Adrenal gland (tissue), 12 donors: Measurements from ENCODE around the gene FARS2. TPM values are rescaled to one million over a fixed set of nuclear protein-coding genes. Genes with fewer than 3 reads are reported as not detected.

ENCODE experiments used
- DNase-seq, 7 donors: peaks; one replicate each; pipeline ENCODE4 v3.0.0-alpha.2; 2019 to 2020
- H3K27ac ChIP-seq, 5 donors: fragments of 200-600 bp; sonication (generic) in 4 of 5; 1 replicate in 3 of 5; 2 replicates in 2 of 5; pipeline versions ENCODE4 v1.5.1 to v1.8.0; 2016 to 2020; ENCODE audit warnings: mild to moderate bottlenecking in 1 of 5
- H3K27me3 ChIP-seq: fragments of 200-600 bp; 2 replicates; pipeline ENCODE4 v1.8.0; 2021
- H3K36me3 ChIP-seq, 2 donors: fragments of 200-600 bp; replicated peaks in 1 of 2; 1 replicate in 1 of 2; 2 replicates in 1 of 2; pipeline versions ENCODE4 v1.5.1 to v1.8.0; 2018 to 2022
- H3K4me1 ChIP-seq, 2 donors: fragments of 200-600 bp; replicated peaks in 1 of 2; 1 replicate in 1 of 2; 2 replicates in 1 of 2; pipeline versions ENCODE4 v1.5.1 to v1.8.0; 2018 to 2021
- H3K4me3 ChIP-seq, 4 donors: fragments of 200-600 bp; sonication (generic) in 3 of 4; one replicate each; pipeline ENCODE4 v1.5.1; 2016 to 2018
- H3K9me3 ChIP-seq, 3 donors: fragments of 200-600 bp; sonication (generic) in 1 of 3; replicated peaks in 1 of 3; 1 replicate in 2 of 3; 2 replicates in 1 of 3; pipeline versions ENCODE4 v1.5.1 to v1.8.0; 2016 to 2021
- CTCF ChIP-seq, 6 experiments: fragments of 450-650 bp in 4 of 6; fragments of 200-600 bp in 2 of 6; sonication (generic) in 1 of 6; IDR thresholded peaks; 1 replicate in 5 of 6; 2 replicates in 1 of 6; pipeline versions ENCODE4 v1.5.1 to v1.8.0; 2016 to 2021; ENCODE audit warnings: antibody characterized with exemption in 6 of 6, mild to moderate bottlenecking in 2 of 6, moderate library complexity in 1 of 6
- POLR2A ChIP-seq, 2 donors: fragments of 450-650 bp; IDR thresholded peaks; one replicate each; pipeline ENCODE4 v1.6.1; 2017; ENCODE audit warnings: antibody characterized with exemption in 2 of 2, mild to moderate bottlenecking in 2 of 2, moderate library complexity in 1 of 2
- WGBS, 4 donors: extraction: QIAGEN DNeasy Blood & Tissue Kit in 2 of 4; methylation state at CpG; one replicate each; pipeline versions ENCODE4 v1.1.5 to v1.1.7; 2013 to 2017; 5-methylcytosine and 5-hydroxymethylcytosine counted together
- intact Hi-C, 2 donors: fragments of 100-400 bp; cut with DNase I; formaldehyde crosslinking; loops; one replicate each; pipeline versions ENCODE4 v1.14.1 to v1.15.0; 2022 to 2023
- polyA plus RNA-seq, 3 donors: library from polyadenylated mRNA; stranded (reverse); fragments of 200-250 nt in 2 of 3; fragments of 350-450 nt in 1 of 3; fragmentation: Illumina TruSeq in 1 of 3; extraction: RNeasy Lipid Tissue Mini Kit (QIAGEN cat#74804) in 1 of 3; gene quantifications; one replicate each; pipeline ENCODE4 v1.2.3, GENCODE V29; 2013 to 2014
- total RNA-seq, 9 donors: library from RNA; depleted of rRNA in 4 of 9; stranded (reverse); fragments of >200 nt in 4 of 9; fragments of 120-200 nt in 1 of 9; fragmentation: NEBNext Ultra II Directional in 1 of 9; extraction: Animal tissue kit (Norgen Biotek cat#: 25700) in 1 of 9; gene quantifications; one replicate each; pipeline versions ENCODE4 v1.1.0 to v1.2.4, GENCODE V29; 2013 to 2023
- donor health status: healthy with polysubstance abuse.
- donor health status: Bipolar disorder and iron deficiency.
- donor health status: DM: yes; HTN: yes; CAD: no.
- donor health status: DM: no; HTN: no; CAD: no.
- donor health status: DM: no; HTN: no; CAD: no.
- donor health status: DM: yes; HTN: yes; CAD: no.

FARS2 gene
- total and polyA plus RNA-seq, 12 donors = 7.2 to 55.2 (median 19.8) TPM

GRCh38 chr6:5552243-5552642 lies 290.9 kb downstream of the FARS2 start:
- Histone ChIP-seq H3K27me3 (no peaks in the 10 kb centered on the region), H3K4me1 (no peaks in the 10 kb centered on the region), H3K36me3 (no peaks in the 10 kb centered on the region), H3K9me3 (no peaks in the 10 kb centered on the region), H3K27ac (no peak overlapping the region), H3K4me3 (no peak overlapping the region)
- no peak for TF ChIP-seq CTCF (IDR thresholded peaks at IDR 0.05)
- TF ChIP-seq POLR2A (IDR thresholded peaks at IDR 0.05) = no peak
- DNase-seq = no peak
- intact Hi-C loops = no loop called here
- WGBS, 4 donors = 91 to 97% (median 96%) methylated on average over 2 of the region's 2 CpGs

- WGBS, 4 donors = 58 to 88% (median 78%) methylated on average over 4 of the region's 4 CpGs
Measured at GRCh38 chr6:5553767-5554166, 292.5 kb downstream of the FARS2 start.

GRCh38 chr6:5554226-5554625 lies 292.9 kb downstream of the FARS2 start:
- DNase-seq = no peak
- H3K4me3 ChIP-seq = no peak overlapping the region
- TF ChIP-seq CTCF (IDR thresholded peaks at IDR 0.05) = no peak
- TF ChIP-seq POLR2A (IDR thresholded peaks at IDR 0.05) = no peak
- intact Hi-C loops = no loop called here
- H3K9me3 ChIP-seq = no peaks in the 10 kb centered on the region
- H3K27ac ChIP-seq = no peak overlapping the region
- no peaks in the 10 kb centered on the region for H3K36me3 ChIP-seq
- H3K27me3 ChIP-seq = no peaks in the 10 kb centered on the region
- no peaks in the 10 kb centered on the region for H3K4me1 ChIP-seq
- WGBS, 4 donors = 63 to 91% (median 74%) methylated on average over 1 of the region's 1 CpG

More at GRCh38 chr6:5553767-5554166, 292.5 kb downstream of the FARS2 start:
- intact Hi-C loops = no loop called here
- Histone ChIP-seq H3K27me3 (no peaks in the 10 kb centered on the region), H3K9me3 (no peaks in the 10 kb centered on the region), H3K36me3 (no peaks in the 10 kb centered on the region), H3K4me3 (no peak overlapping the region), H3K4me1 (no peaks in the 10 kb centered on the region), H3K27ac (no peak overlapping the region)
- no peak for TF ChIP-seq CTCF (IDR thresholded peaks at IDR 0.05)
- TF ChIP-seq POLR2A (IDR thresholded peaks at IDR 0.05) = no peak
- no peak for DNase-seq

- intact Hi-C loops = no loop called here
- no peak for DNase-seq
- WGBS, 4 donors = 96 to 100% (median 97%) methylated on average over 7 of the region's 7 CpGs
- no peaks in the 10 kb centered on the region for H3K36me3 ChIP-seq
- no peak overlapping the region for H3K27ac ChIP-seq
- TF ChIP-seq CTCF (IDR thresholded peaks at IDR 0.05) (no peak), POLR2A (IDR thresholded peaks at IDR 0.05) (no peak)
- no peaks in the 10 kb centered on the region for H3K27me3 ChIP-seq
- no peak overlapping the region for H3K4me3 ChIP-seq
- no peaks in the 10 kb centered on the region for H3K4me1 ChIP-seq
- no peaks in the 10 kb centered on the region for H3K9me3 ChIP-seq
Measured at GRCh38 chr6:5556011-5556410, 294.7 kb downstream of the FARS2 start.
